T-cell (primary cell): ENCODE measurements around the gene PSMD11. TPM values are rescaled to one million over a fixed set of nuclear protein-coding genes. Genes with fewer than 3 reads are reported as not detected.

Source experiments
- ATAC-seq, 4 experiments: fragments of 200-7000 bp in 3 of 4; fragments of 150-1000 bp in 1 of 4; cut with Tn5 transposase; replicated peaks in 1 of 4; 1 replicate in 3 of 4; 2 replicates in 1 of 4; pipeline ENCODE4 v1.10.0; 2021; ENCODE audit warnings: moderate library complexity in 3 of 4, mild to moderate bottlenecking in 2 of 4, moderate number of reproducible peaks in 1 of 4
- CTCF ChIA-PET, 2 donors: fragments of 300-600 bp; sonication (Branson Sonifier 250); formaldehyde crosslinking; loops; one replicate each; lab custom pipeline; 2022; ENCODE audit warnings: antibody characterized with exemption in 2 of 2; lab: Charles Lee
- POLR2A ChIA-PET, 2 donors: fragments of 300-600 bp; sonication (Branson Sonifier 250); formaldehyde crosslinking; loops; one replicate each; lab custom pipeline; 2022; ENCODE audit warnings: antibody characterized with exemption in 2 of 2; lab: Charles Lee
- DNase-seq, 35 experiments: peaks; one replicate each; pipeline versions ENCODE4 v3.0.0 to v3.0.0-alpha.2; 2013 to 2023
- H3K27ac ChIP-seq: one replicate; pipeline ENCODE4 v1.5.1; 2013; ENCODE audit warnings: low read length
- H3K27me3 ChIP-seq, 2 experiments: replicated peaks in 1 of 2; 1 replicate in 1 of 2; 2 replicates in 1 of 2; pipeline versions ENCODE4 v1.6.1 to v1.7.0; 2013; ENCODE audit warnings: low read length in 1 of 2, mixed read lengths in 1 of 2; ENCODE audit not compliant: control insufficient read depth in 2 of 2, insufficient read depth in 2 of 2; ENCODE audit errors: extremely low read depth in 1 of 2
- H3K36me3 ChIP-seq, 2 donors: 1 replicate in 1 of 2; 2 replicates in 1 of 2; pipeline versions ENCODE4 v1.6.1 to v1.7.0; 2013; ENCODE audit warnings: low read length in 1 of 2; ENCODE audit not compliant: control insufficient read depth in 2 of 2, insufficient read depth in 1 of 2; ENCODE audit errors: extremely low read depth in 1 of 2
- H3K4me1 ChIP-seq, 2 experiments: 1 replicate in 1 of 2; 2 replicates in 1 of 2; pipeline versions ENCODE4 v1.6.1 to v1.7.0; 2013; ENCODE audit warnings: low read length in 2 of 2, mixed read lengths in 1 of 2; ENCODE audit not compliant: insufficient read depth in 2 of 2, control insufficient read depth in 1 of 2; ENCODE audit errors: extremely low read depth in 1 of 2
- H3K4me3 ChIP-seq, 2 donors: 1 replicate in 1 of 2; 2 replicates in 1 of 2; pipeline versions ENCODE4 v1.5.1 to v1.7.0; 2013; ENCODE audit warnings: mild to moderate bottlenecking in 2 of 2, low read length in 1 of 2, moderate library complexity in 1 of 2; ENCODE audit not compliant: control insufficient read depth in 1 of 2; ENCODE audit errors: extremely low read depth in 1 of 2
- H3K9me3 ChIP-seq: 2 replicates; pipeline ENCODE4 v1.7.0; 2013
- H3K27ac Mint-ChIP-seq, 2 donors: one replicate each; pipeline ENCODE4 v1.8.0; 2020 to 2021; ENCODE audit warnings: mild to moderate bottlenecking in 2 of 2, mixed read lengths in 2 of 2
- H3K27me3 Mint-ChIP-seq, 2 donors: one replicate each; pipeline ENCODE4 v1.8.0; 2021 to 2022; ENCODE audit warnings: mixed read lengths in 2 of 2
- H3K36me3 Mint-ChIP-seq: one replicate; pipeline ENCODE4 v1.8.0; 2021; ENCODE audit warnings: mixed read lengths
- H3K4me1 Mint-ChIP-seq, 3 donors: one replicate each; pipeline ENCODE4 v1.8.0; 2020 to 2022; ENCODE audit warnings: mixed read lengths in 3 of 3, mild to moderate bottlenecking in 1 of 3
- H3K4me3 Mint-ChIP-seq, 3 donors: one replicate each; pipeline ENCODE4 v1.8.0; 2020 to 2022; ENCODE audit warnings: mild to moderate bottlenecking in 3 of 3, mixed read lengths in 3 of 3, moderate library complexity in 3 of 3
- H3K9me3 Mint-ChIP-seq, 3 donors: one replicate each; pipeline ENCODE4 v1.8.0; 2020 to 2022; ENCODE audit warnings: mixed read lengths in 3 of 3
- WGBS: methylation state at CpG from one replicate; pipeline ENCODE4 v1.1.5; 2013; ENCODE audit warnings: missing lambda C conversion rate; ENCODE audit not compliant: insufficient coverage; 5-methylcytosine and 5-hydroxymethylcytosine counted together
- total RNA-seq, 35 experiments: library from RNA in 6 of 35; stranded (reverse) in 6 of 35; fragments of 120-200 nt in 1 of 35; gene quantifications; one replicate each; pipeline versions ENCODE4 v1.2.1 to v1.2.4 and lab custom pipeline; 2013 to 2026

Gene PSMD11
- total RNA-seq, 5 donors from 2014 or later (not counting 1 experiment from before 2014, with no cell fraction given) = 56.3 to 72.8 (median 62.9) TPM

DNA sequence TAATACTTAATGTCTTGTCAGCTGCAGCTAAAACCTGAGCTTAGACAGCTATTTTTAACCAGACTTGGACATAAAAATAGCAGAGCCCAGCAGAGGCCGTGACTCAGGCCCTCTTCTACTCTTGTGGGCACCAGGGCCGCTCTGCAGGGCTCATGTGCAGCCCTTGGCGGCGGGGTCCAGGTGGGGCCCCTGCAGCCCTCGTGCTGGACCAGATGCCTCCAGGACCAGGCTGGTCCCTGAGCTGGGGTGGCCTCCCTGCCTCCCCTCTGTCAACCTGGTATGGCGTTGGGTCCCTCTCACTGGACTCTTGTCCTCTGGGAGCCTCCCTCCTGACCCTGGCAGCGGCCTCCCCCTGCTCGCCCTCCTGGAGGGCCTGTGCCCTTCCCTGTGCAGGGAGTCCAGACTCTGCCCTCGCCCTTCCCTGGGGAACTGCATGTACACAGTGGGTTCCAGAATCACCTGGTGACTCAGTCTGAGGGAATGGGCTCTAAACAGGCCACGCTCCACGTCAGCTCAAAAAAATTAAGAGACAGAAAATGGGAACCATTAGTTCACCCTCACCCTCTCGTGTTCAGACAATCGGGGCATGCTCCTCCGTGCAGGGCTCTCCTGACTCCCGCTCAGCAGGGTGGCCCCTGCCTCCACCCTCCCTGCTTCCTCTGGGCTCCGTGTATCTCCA is 52.2 kb downstream of the PSMD11 start:
- DNase-seq (no peak), ATAC-seq (no peak)
- peaks cover 40 to 53% (median 48%) of the 10 kb centered on the region in 3 donors for H3K4me1 Mint-ChIP-seq
- CTCF ChIA-PET = no interaction called here
- Histone ChIP-seq H3K4me3 (no peak overlapping the region), H3K4me1 (peaks cover 18 to 70% of the 10 kb centered on the region in 2 experiments), H3K27ac (no peak overlapping the region), H3K9me3 (no peaks in the 10 kb centered on the region), H3K27me3 (no peaks in the 10 kb centered on the region), H3K36me3 (no peaks in the 10 kb centered on the region)
- no peaks in the 10 kb centered on the region for H3K9me3 Mint-ChIP-seq
- POLR2A ChIA-PET = interaction anchor here in 1 of 2 donors (0.6 kb wide), 1 partner anchor 52 kb away, joined by 3 read pairs; no protein-coding TSS in a partner anchor
- H3K36me3 Mint-ChIP-seq = no peaks in the 10 kb centered on the region
- H3K27ac Mint-ChIP-seq = no peak overlapping the region
- H3K4me3 Mint-ChIP-seq = peak overlapping the region in 1 of 3 donors; percentile 87
- no peaks in the 10 kb centered on the region for H3K27me3 Mint-ChIP-seq
- 92% methylated on average over 14 of the region's 16 CpGs for WGBS

DNA sequence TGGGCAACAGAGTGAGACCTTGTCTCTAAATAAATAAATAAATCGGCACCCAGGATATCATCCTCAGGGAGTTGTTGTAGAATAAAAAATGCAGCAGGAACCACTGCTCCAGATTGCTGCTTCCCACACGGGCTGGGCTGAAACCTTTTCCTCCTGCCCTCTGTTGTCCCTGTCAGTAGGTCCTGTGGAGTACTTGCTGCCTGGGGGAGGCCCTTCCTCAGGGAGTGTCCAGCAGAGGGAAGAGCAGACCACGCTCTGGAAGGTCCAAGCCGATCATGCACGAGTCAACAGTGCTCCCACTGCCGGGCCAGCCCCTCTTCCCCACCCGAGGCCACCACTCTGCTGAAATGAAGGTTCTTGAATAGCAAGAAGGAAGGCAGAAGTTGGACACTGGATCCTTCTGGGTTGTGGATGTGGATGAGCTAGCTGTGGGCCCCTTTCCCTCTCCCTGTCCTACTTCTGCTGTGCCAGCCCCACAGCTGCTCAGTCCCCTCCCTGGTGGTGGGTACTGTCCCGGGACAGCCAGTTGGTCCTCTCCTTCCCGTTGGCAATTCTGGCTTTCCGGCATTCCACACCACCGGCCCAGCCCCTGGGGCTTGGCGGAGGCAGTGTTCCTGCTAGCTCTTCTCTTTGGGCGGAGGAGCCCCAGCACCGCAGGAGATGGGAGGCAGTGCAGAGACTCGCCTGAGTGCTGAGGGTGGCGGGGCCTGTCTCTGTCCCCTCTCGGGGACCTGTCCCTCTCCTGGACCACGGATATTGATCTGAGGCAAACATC is 53.3 kb downstream of the PSMD11 start:
- H3K27me3 Mint-ChIP-seq = no peaks in the 10 kb centered on the region
- peaks cover 16 to 70% of the 10 kb centered on the region in 2 experiments for H3K4me1 ChIP-seq
- ChIA-PET POLR2A (no interaction called here), CTCF (interaction anchor here in 1 of 2 donors (1.5 kb wide), 1 partner anchor 11 kb away, joined by 3 read pairs; the partner anchor contains the start of gene CDK5R1)
- DNase-seq (no peak), ATAC-seq (no peak)
- H3K36me3 ChIP-seq = no peaks in the 10 kb centered on the region
- H3K27ac ChIP-seq = no peak overlapping the region
- no peaks in the 10 kb centered on the region for H3K27me3 ChIP-seq
- no peak overlapping the region for H3K4me3 ChIP-seq
- WGBS = 96% methylated on average over 9 of the region's 18 CpGs
- H3K4me1 Mint-ChIP-seq = peaks cover 40 to 53% (median 48%) of the 10 kb centered on the region in 3 donors
- no peaks in the 10 kb centered on the region for H3K9me3 ChIP-seq
- H3K9me3 Mint-ChIP-seq = no peaks in the 10 kb centered on the region
- no peaks in the 10 kb centered on the region for H3K36me3 Mint-ChIP-seq
- H3K27ac Mint-ChIP-seq = peak overlapping the region; percentile 22 to 31
- peak overlapping the region in 1 of 3 donors; percentile 12 for H3K4me3 Mint-ChIP-seq

DNA sequence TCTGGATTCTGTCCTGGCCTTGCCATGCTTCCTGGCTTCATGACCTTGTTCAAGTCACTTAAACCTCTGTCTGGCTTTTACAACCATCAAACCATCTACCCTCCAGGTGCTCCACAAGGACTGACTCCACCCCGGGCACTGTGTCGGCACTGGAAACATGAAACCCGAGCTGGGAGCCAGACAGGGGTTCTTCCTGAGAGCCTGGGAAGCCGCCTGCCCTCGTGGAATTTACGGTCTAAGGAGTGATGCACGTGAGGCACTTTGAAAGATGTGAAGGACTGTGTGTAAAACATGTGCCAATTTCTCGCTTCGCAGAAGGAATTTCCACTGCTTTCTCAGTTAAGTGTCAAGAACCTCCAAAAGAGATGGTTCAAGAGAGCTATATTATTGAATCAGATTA is 54.1 kb downstream of the PSMD11 start:
- Mint-ChIP-seq H3K9me3 (no peaks in the 10 kb centered on the region), H3K27ac (no peak overlapping the region), H3K4me1 (peaks cover 40 to 53% (median 48%) of the 10 kb centered on the region in 3 donors), H3K4me3 (peak overlapping the region in 1 of 3 donors; percentile 12), H3K27me3 (no peaks in the 10 kb centered on the region), H3K36me3 (no peaks in the 10 kb centered on the region)
- Histone ChIP-seq H3K4me1 (peaks cover 16 to 70% of the 10 kb centered on the region in 2 experiments), H3K27ac (no peak overlapping the region), H3K27me3 (no peaks in the 10 kb centered on the region), H3K36me3 (no peaks in the 10 kb centered on the region), H3K9me3 (no peaks in the 10 kb centered on the region), H3K4me3 (no peak overlapping the region)
- WGBS = 99% methylated on average over 7 of the region's 9 CpGs
- ATAC-seq (no peak), DNase-seq (no peak)
- POLR2A ChIA-PET = interaction anchor here in 1 of 2 donors (0.6 kb wide), 1 partner anchor 9 kb away, joined by 3 read pairs; no protein-coding TSS in a partner anchor
- CTCF ChIA-PET = interaction anchor here in 1 of 2 donors (1.5 to 1.6 kb wide), 2 partner anchors 11 to 15 kb away, joined by 3 read pairs; partner anchors contain the start of gene CDK5R1

DNA sequence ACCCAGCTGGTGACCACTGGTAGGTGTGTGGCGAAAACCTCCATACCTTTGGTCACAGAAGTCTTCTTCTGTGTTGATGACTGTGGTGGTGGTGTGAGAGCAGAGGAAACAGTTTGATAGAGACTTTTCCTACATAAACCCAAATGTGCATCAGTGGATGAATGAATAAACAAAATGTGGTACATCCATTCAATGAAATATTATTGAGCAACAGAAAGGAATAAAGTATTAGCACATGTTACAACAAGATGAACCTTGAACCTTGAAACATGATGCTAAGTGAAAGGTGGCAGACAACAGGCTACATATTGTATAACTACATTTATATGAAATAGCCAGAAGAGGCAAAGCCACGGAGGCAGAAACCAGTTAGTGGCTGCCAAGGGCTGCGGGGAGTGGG is 57.7 kb downstream of the PSMD11 start:
- no peaks in the 10 kb centered on the region for H3K36me3 Mint-ChIP-seq
- no peaks in the 10 kb centered on the region for H3K27me3 Mint-ChIP-seq
- DNase-seq = no peak
- Histone ChIP-seq H3K9me3 (no peaks in the 10 kb centered on the region), H3K4me3 (no peak overlapping the region), H3K27ac (peak overlapping the region; percentile 95), H3K4me1 (peaks cover 34 to 64% of the 10 kb centered on the region in 2 experiments), H3K27me3 (no peaks in the 10 kb centered on the region), H3K36me3 (peaks cover 0 to 2% of the 10 kb centered on the region in 2 donors)
- no peak for ATAC-seq
- POLR2A ChIA-PET = no interaction called here
- peaks cover 53 to 76% (median 67%) of the 10 kb centered on the region in 3 donors for H3K4me1 Mint-ChIP-seq
- WGBS = no CpG with 5 or more reads among the region's 3 CpGs
- CTCF ChIA-PET = no interaction called here
- peak overlapping the region in 2 of 3 donors; percentile 0 to 76 for H3K4me3 Mint-ChIP-seq
- no peaks in the 10 kb centered on the region for H3K9me3 Mint-ChIP-seq
- H3K27ac Mint-ChIP-seq = peak overlapping the region; percentile 99 to 100

DNA sequence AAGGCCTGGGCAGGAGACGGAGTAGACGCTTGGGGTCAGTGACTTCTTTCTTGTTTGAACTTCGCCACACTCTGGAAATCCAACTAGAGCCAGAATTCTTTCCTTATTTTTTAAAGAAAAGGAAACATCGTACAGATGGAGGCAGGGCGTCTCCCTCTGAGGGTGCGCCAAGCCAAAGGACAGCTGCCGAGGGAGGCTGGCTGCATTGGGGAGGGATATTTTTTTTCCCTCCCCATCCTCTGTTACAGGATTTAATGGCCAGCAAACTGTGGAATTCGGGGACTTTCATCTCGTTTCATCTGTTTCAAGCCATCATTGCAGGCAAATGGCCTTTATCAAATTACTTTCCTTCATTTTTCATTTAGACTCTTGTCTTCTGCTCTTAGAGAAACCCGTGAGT is 58.4 kb downstream of the PSMD11 start:
- peaks cover 59 to 82% (median 71%) of the 10 kb centered on the region in 3 donors for H3K4me1 Mint-ChIP-seq
- no peak overlapping the region for H3K4me3 ChIP-seq
- 50% methylated on average over 1 of the region's 10 CpGs for WGBS
- DNase-seq (no peak), ATAC-seq (no peak)
- peak overlapping the region; percentile 99 to 100 for H3K27ac Mint-ChIP-seq
- H3K27me3 ChIP-seq = no peaks in the 10 kb centered on the region
- H3K4me3 Mint-ChIP-seq = peak overlapping the region; percentile 57 to 76 (median 60)
- no peaks in the 10 kb centered on the region for H3K9me3 ChIP-seq
- POLR2A ChIA-PET = no interaction called here
- no peaks in the 10 kb centered on the region for H3K36me3 Mint-ChIP-seq
- no peaks in the 10 kb centered on the region for H3K9me3 Mint-ChIP-seq
- H3K27me3 Mint-ChIP-seq = no peaks in the 10 kb centered on the region
- H3K4me1 ChIP-seq = peaks cover 34 to 68% of the 10 kb centered on the region in 2 experiments
- H3K27ac ChIP-seq = peak overlapping the region; percentile 95
- CTCF ChIA-PET = no interaction called here
- H3K36me3 ChIP-seq = peaks cover 0 to 2% of the 10 kb centered on the region in 2 donors
